Lung (tissue), 12 donors: Measurements from ENCODE around the gene MB21D2. TPM values are rescaled to one million over a fixed set of nuclear protein-coding genes. Genes with fewer than 3 reads are reported as not detected.

Experiments
- ATAC-seq: fragments of 200-7000 bp; cut with Tn5 transposase; one replicate; pipeline ENCODE4 v1.9.1; 2020; ENCODE audit warnings: moderate number of reproducible peaks; ENCODE audit not compliant: insufficient read depth, low FRiP score
- DNase-seq, 3 donors: peaks; one replicate each; pipeline ENCODE4 v3.0.0-alpha.2; 2013 to 2017
- H3K27ac ChIP-seq, 2 donors: one replicate each; pipeline ENCODE4 v1.5.1; 2013; ENCODE audit warnings: mild to moderate bottlenecking in 2 of 2, moderate library complexity in 2 of 2, control low read depth in 1 of 2, inconsistent platforms in 1 of 2, low read depth in 1 of 2, low read length in 1 of 2
- H3K27me3 ChIP-seq, 3 donors: one replicate each; pipeline ENCODE4 v1.5.1; 2013; ENCODE audit warnings: low read length in 2 of 3; ENCODE audit not compliant: control insufficient read depth in 3 of 3, insufficient read depth in 3 of 3
- H3K36me3 ChIP-seq, 4 donors: one replicate each; pipeline ENCODE4 v1.5.1; 2013; ENCODE audit warnings: low read length in 4 of 4, mild to moderate bottlenecking in 1 of 4, moderate library complexity in 1 of 4; ENCODE audit not compliant: control insufficient read depth in 4 of 4, insufficient read depth in 4 of 4
- H3K4me1 ChIP-seq, 5 donors: one replicate each; pipeline ENCODE4 v1.5.1; 2013; ENCODE audit warnings: low read length in 5 of 5, mild to moderate bottlenecking in 2 of 5, moderate library complexity in 1 of 5; ENCODE audit not compliant: control insufficient read depth in 5 of 5, insufficient read depth in 5 of 5
- H3K4me3 ChIP-seq: one replicate; pipeline ENCODE4 v1.5.1; 2013; ENCODE audit warnings: mild to moderate bottlenecking, control low read depth, moderate library complexity
- H3K9ac ChIP-seq, 2 donors: one replicate each; pipeline ENCODE4 v1.5.1; 2013; ENCODE audit warnings: low read length in 2 of 2, control low read depth in 1 of 2; ENCODE audit not compliant: insufficient read depth in 1 of 2
- H3K9me3 ChIP-seq, 4 donors: one replicate each; pipeline ENCODE4 v1.5.1; 2013; ENCODE audit warnings: low read length in 3 of 4, mild to moderate bottlenecking in 1 of 4, moderate library complexity in 1 of 4; ENCODE audit not compliant: control insufficient read depth in 4 of 4, insufficient read depth in 3 of 4
- CTCF ChIP-seq: IDR thresholded peaks from 2 replicates; pipeline ENCODE4 v1.5.1; 2012; ENCODE audit warnings: mild to moderate bottlenecking; ENCODE audit errors: control extremely low read depth, extremely low read depth
- WGBS, 2 donors: extraction: QIAGEN DNeasy Blood & Tissue Kit; methylation state at CpG; one replicate each; pipeline ENCODE4 v1.1.7; 2013; 5-methylcytosine and 5-hydroxymethylcytosine counted together
- polyA plus RNA-seq, 2 donors: library from polyadenylated mRNA; stranded (reverse); fragments of 200-250 nt; gene quantifications; one replicate each; pipeline ENCODE4 v1.2.1, GENCODE V29; 2013
- total RNA-seq, 2 donors: library from RNA; depleted of rRNA in 1 of 2; stranded (reverse); fragments of >200 nt in 1 of 2; gene quantifications; one replicate each; pipeline ENCODE4 v1.2.1, GENCODE V29; 2014 to 2021
- donor health status: control.
- donor health status: control.
- donor health status: Bipolar disorder and iron deficiency.
- donor health status: healthy.
- donor health status: DM: yes; HTN: yes; CAD: no.

The MB21D2 gene
- total and polyA plus RNA-seq, 4 donors, result 2.8 to 6.3 (median 4.6) TPM

GRCh38 chr3:192947421-192947820 is 29.8 kb upstream of the MB21D2 start:
- TF ChIP-seq CTCF, result no peak
- DNase-seq (no peak), ATAC-seq (no peak)
- H3K9me3 ChIP-seq, result no peaks in the 10 kb centered on the region
- no peak overlapping the region for H3K9ac ChIP-seq
- H3K4me3 ChIP-seq, result no peak overlapping the region
- H3K36me3 ChIP-seq, result no peaks in the 10 kb centered on the region
- H3K27ac ChIP-seq, result no peak overlapping the region
- WGBS, 2 donors, result 90 to 94% methylated on average over 1 of the region's 1 CpG
- peaks cover 0 to 4% (median 0%) of the 10 kb centered on the region in 5 donors for H3K4me1 ChIP-seq
- H3K27me3 ChIP-seq, result no peaks in the 10 kb centered on the region

GRCh38 chr3:192943393-192943792 is 25.7 kb upstream of the MB21D2 start:
- WGBS, 2 donors, result 87 to 88% methylated on average over 2 of the region's 2 CpGs
- Histone ChIP-seq H3K36me3 (no peaks in the 10 kb centered on the region), H3K27ac (peak overlapping the region in 1 of 2 donors; percentile 29), H3K4me3 (no peak overlapping the region), H3K4me1 (peaks cover 0 to 4% (median 0%) of the 10 kb centered on the region in 5 donors), H3K9ac (no peak overlapping the region), H3K27me3 (no peaks in the 10 kb centered on the region), H3K9me3 (no peaks in the 10 kb centered on the region)
- DNase-seq, result no peak
- ATAC-seq, result no peak
- TF ChIP-seq CTCF, result no peak

- H3K27me3 ChIP-seq, result no peaks in the 10 kb centered on the region
- no peak overlapping the region for H3K9ac ChIP-seq
- ATAC-seq (no peak), DNase-seq (no peak)
- WGBS, 2 donors, result 70 to 80% methylated on average over 2 of the region's 2 CpGs
- no peak overlapping the region for H3K4me3 ChIP-seq
- H3K27ac ChIP-seq, result peak overlapping the region in 1 of 2 donors; percentile 29
- H3K4me1 ChIP-seq, result peaks cover 0 to 4% (median 0%) of the 10 kb centered on the region in 5 donors
- no peaks in the 10 kb centered on the region for H3K9me3 ChIP-seq
- H3K36me3 ChIP-seq, result no peaks in the 10 kb centered on the region
- TF ChIP-seq CTCF, result no peak
These were observed 25.0 kb upstream of the MB21D2 start for GRCh38 chr3:192942625-192943024.

- no peak overlapping the region for H3K27ac ChIP-seq
- no peaks in the 10 kb centered on the region for H3K27me3 ChIP-seq
- 75 to 79% methylated on average over 4 of the region's 4 CpGs for WGBS, 2 donors
- no peak overlapping the region for H3K9ac ChIP-seq
- peaks cover 0 to 4% (median 0%) of the 10 kb centered on the region in 5 donors for H3K4me1 ChIP-seq
- no peak for DNase-seq
- H3K4me3 ChIP-seq, result no peak overlapping the region
- H3K36me3 ChIP-seq, result no peaks in the 10 kb centered on the region
- H3K9me3 ChIP-seq, result no peaks in the 10 kb centered on the region
- ATAC-seq, result no peak
- no peak for TF ChIP-seq CTCF
These were observed 22.5 kb upstream of the MB21D2 start for GRCh38 chr3:192940129-192940528.
